ENCODE measurements around the gene OBP2A.
"Not testable (repeated sequence)": the region's sequence is repeated elsewhere in the genome, so short reads cannot be mapped to it uniquely, and the experiment has no call there.

The OBP2A gene

GRCh38 chr9:135526730-135527571 is 19.0 kb upstream of the OBP2A start:
- DNase-seq = no peak

DNA sequence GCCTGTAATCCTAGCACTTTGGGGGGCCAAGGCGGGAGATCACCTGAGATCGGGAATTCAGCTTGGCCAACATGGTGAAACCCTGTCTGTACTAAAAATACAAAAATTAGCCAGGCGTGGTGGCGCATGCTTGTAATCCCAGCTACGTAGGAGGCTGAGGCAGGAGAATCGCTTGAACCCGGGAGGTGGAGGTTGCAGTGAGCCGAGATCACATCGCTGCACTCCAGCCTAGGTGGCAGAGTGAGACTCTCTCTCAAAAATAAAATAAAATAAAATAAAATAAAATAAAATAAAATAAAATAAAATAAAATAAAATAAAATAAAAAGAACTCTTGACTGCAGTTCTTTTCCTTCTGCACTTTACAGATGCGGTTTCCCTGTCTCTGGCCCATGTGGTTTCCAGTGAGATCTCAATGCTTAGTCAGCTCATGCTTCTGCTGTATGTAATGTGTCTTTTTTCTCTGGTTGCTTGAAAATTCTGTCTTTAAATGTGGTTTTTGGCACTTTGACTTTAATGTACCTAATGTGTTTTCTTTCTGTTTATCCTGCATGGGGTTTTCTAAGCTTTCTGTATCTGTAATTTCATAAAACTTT is 17.0 kb upstream of the OBP2A start:
- DNase-seq = not testable (repeated sequence)

GRCh38 chr9:135530146-135530545 is 15.8 kb upstream of the OBP2A start:
- no peak for DNase-seq

DNA sequence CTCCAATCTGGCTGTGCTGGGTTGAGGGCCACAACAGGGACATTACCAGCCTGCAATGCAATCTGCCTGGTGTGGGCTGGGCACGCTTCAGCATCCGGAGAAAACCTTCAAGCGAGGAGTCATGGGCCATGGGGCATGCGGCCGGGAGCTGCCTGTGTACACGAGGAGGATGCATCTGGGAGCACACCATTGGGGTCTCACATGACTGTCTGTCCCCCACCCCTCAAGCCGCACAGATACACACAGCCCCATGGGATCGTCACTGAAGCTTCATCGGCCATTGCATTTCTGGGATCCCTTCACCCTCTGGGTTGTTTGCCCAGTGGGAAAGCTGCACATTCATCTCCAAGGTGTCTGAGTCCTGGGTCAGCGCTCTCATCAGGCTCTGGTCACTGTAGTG is 14.8 kb upstream of the OBP2A start:
- DNase-seq = no peak

GRCh38 chr9:135533113-135533512 is 12.8 kb upstream of the OBP2A start:
- DNase-seq = no peak

DNA sequence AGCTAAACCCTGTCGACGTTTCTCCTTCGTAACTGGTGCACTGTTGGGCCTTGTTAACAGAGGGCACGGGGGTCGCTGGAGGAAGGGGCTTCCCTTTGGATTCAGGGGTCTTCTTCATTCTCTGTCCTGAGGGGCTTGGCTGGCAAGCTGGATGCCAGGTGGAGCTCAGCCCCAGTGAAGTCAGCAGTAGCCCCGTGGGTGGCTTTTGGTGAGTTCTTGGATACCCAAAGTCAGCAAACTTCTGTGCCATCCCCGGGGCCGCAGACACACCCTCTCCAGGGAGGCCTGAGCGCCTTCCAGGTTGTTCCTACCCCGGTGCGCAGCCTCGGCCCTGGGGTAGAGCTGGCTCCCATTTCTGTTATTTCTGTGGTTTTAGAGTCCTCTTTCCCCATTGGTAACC is 12.3 kb upstream of the OBP2A start:
- no peak for DNase-seq

- DNase-seq = not testable (repeated sequence)
These were observed 11.7 kb upstream of the OBP2A start for GRCh38 chr9:135534192-135534711.

DNA sequence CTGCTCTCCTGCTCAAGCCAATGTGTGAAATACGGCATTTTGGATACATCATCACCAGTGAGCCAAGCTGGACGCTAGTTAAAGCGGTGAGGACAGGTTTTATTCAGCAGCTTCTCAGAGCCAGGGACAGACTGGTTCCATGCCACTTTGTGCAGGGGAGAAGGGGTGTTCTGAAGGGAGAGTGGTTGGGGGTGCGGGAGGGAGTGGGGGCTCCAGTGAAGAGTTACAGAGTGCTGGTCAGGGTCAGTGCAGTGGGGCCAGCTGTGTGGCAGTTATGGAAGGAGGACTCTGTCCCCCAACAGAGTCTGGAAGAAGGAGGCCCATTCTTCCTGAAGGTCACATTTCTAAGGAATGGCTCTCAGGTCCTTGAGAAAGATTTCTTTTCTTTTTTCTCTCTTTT is 11.1 kb upstream of the OBP2A start:
- not testable (repeated sequence) for DNase-seq

DNA sequence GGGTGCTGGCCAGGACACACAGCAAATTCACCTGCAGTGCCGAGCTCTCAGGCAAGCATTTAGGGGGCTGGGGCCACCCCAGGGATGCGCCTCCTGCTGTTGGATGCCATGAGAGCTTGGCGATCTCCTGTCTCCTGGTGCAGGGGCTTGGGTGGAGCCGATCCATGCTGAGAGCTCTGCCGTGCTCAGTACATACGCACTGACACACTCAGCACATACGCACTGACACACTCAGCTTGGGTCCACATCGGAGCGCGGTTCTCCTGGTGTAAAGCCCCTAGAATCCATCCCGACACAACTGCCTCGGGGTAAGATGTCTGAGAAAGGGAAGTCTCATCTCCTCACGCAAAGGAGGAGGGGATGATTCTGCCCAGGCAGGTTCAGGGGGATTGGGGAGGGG is 10.3 kb upstream of the OBP2A start:
- DNase-seq = not testable (repeated sequence)

GRCh38 chr9:135536216-135536615 is 9.7 kb upstream of the OBP2A start:
- peak; percentile 76 for DNase-seq

GRCh38 chr9:135543262-135543894 is 2.5 kb upstream of the OBP2A start:
- peak; percentile 26 for DNase-seq

- DNase-seq = no peak
These were observed 818 bp upstream of the OBP2A start for GRCh38 chr9:135544981-135545635.

DNA sequence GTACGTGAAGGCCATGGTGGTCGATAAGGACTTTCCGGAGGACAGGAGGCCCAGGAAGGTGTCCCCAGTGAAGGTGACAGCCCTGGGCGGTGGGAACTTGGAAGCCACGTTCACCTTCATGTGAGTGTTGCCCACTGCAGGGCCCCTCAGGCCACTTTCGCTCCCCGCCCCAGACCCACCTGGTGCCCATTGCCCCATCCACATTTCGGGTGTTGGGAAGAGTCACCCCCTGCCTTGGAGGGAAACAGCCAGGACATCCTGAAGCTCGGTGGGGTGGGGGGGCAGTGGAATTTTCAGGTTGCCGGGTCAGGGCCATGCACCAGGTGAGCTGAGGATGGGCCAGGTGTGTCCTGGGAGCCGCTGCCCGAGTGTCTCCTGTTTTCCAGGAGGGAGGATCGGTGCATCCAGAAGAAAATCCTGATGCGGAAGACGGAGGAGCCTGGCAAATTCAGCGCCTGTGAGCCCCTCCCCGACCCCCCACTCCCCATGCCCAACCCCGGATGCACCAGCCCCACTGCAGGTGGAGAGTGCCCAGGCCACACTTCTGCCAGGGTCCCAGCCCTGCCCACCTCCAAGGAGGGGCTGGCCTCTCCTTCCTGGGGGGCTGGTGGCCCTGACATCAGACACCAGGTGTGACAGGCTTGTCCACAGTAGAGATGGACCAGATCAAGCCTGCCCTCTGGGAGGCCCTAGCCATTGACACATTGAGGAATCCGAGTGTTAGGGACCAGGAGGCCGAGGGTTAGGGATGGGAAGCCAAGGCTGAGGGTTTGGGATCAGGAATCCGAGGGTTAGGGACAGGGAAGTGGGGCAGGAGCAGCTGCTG is 1.1 kb downstream of the OBP2A start:
- not testable (repeated sequence) for DNase-seq

DNA sequence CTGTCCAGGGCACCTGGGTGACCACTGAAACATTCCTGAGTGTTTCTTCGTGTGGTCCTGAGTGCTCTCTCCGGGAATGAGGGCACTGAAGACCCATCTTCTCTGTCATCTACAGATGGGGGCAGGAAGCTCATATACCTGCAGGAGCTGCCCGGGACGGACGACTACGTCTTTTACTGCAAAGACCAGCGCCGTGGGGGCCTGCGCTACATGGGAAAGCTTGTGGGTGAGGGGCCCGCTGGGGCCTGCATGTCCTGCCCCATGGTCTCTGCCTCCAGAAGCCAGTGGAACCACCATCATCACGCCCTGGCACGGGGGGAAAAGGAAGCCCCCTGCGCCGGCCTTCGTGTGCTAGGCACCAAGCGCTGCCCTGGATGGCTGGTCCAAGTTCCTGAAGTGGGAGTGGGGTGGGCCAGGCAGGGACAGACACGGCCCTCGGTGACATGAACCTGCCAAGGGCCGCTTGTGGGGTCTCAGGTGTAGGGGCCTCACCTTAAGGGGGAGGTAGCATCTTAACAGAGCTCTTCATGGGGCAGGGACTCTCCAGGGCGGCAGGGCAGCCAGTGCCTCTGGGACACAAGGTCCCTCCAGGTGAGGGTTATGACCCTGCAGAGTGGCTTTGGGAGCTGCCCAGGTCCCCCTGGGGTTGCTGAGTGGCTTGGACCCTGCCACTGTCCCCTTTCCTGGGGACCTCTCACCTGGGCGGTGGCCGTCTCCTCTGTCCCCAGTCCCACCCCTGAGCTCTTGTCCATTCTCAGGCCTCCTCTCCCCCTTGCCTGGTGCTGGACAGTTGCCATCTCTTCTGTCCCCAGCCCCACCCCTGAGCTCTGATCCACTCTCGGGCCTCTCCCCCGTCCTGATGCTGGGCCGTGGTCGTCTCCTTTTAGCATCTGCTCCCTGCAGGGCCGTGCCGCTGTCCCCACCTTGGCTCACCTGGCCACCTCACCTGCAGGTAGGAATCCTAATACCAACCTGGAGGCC is 2.1 kb downstream of the OBP2A start:
- DNase-seq = no peak

DNA sequence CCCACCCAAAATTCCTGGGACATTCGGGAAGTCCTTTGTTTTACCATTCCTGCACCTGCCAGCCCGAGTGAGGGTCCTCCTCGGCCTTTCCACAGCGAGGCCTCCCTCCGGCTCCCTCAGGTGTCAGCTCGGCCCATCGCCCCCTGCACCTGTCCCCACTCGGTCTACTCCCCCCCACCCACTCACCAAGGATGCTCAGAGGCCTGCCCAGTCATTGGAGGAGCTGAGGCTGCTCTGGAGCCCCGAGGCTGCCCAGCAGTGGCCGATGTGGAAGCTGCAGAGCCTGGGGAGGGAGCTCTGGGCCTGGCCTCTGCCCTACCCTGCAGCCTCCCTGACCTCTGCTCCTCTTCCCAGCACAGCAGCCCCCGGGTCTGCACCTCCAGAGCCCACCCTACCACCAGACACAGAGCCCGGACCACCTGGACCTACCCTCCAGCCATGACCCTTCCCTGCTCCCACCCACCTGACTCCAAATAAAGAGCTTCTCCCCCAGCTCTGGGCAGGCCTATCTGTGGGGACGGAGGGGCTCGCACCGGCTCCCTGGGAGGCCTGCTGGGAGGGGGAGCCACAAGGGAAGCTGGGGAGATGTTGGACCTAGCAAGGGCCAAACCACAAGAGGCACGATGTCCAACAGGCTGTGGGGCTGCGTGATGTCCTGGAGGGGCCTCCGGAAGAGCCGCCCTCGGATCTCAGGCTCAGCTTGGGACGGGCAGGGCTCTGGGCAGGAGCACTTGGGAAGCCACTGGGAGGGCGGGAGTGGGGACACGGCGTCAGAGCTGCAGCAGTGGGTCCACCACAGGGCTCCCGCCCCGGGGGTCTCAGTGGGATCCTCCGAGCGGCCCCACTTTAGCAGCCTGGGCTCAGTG is 3.8 kb downstream of the OBP2A start:
- DNase-seq = not testable (repeated sequence)

DNA sequence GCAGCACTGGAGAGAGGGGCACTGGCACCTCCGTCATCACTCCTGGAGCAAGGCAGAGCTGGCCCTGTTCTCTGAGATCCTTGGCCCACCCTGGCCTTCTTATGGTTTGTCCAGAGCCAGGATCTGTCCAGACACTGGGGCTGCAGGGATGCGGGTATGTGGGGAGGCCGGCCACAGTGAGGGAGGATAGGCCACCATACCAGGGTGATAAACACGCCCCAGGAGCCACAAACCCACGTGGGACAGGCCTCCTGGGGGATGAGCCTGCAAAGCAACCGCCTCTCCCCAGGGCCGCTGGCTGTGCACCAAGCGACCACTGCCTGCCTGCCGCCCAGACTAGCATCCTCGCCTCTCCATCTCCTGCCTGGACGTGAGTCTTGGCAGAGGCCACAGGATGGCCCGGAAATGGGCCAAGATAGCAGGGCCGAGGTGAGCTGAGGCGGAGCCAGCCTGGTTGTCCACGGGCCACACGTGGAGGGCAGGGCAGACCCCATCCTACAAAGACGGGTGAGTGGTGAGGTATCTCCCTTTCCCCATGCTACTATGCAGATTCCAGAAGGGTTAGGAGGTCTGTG is 4.5 kb downstream of the OBP2A start:
- DNase-seq = no peak

DNA sequence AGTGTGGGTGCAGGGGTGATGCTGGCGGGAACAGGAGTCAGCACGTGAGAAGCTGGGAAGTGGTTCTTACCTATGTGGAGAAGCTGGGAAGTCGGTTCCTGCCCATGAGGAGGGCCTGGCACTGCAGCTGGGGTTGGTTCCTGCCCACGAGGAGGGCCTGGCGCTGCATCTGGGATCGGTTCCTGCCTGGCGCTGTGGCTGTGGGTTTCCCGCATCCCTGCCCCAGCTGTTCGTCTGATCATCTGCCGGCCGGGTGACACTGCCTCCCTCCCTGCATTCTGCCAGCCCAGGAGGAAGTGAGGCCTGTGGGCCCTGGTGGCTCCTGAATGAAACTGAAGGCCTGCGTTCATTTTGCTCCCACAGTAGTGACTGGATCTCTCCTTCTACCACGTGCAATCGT is 5.1 kb downstream of the OBP2A start:
- no peak for DNase-seq

DNA sequence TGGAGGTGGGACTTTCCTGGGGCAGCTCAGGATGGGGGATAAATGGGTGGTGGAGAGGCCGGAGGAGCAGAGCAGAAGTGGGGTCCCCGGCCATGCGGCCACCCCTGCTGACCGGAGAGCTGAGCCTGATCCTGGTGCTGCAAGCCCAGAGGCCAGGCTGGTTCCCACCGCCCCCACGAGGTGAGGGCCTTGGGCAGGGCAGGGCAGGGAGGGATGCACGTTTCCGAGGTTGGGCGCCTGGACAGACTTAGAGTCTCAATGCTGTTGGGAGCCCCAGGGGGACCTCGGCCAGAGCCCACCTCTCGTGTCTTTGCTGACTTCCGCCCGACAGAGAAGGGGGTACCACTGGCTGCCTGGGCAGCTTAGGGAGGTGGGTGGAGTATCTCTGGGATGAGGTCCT is 5.5 kb downstream of the OBP2A start:
- DNase-seq = no peak

- DNase-seq = no peak
These were observed 6.2 kb downstream of the OBP2A start for GRCh38 chr9:135552021-135552697.
